BLaER1 treated with 17β-estradiol and CSF1 and Interleukin-3, amounts not matched to agents 10 nM and 100 nM (cell line): ENCODE results near the gene CDK11B.

Experiments
- H3K27ac ChIP-seq, 11 experiments: shearing (Covaris generic); formaldehyde crosslinking; 2 replicates each; pipeline ENCODE4 v1.8.1; 2022
- H3K27me3 ChIP-seq, 11 experiments: shearing (Covaris generic); formaldehyde crosslinking; 2 replicates each; pipeline ENCODE4 v1.8.1; 2022
- H3K36me3 ChIP-seq, 11 experiments: shearing (Covaris generic); formaldehyde crosslinking; 2 replicates each; pipeline ENCODE4 v1.8.1; 2022
- H3K4me1 ChIP-seq, 10 experiments: shearing (Covaris generic); formaldehyde crosslinking; 2 replicates each; pipeline ENCODE4 v1.8.1; 2022
- H3K4me2 ChIP-seq, 11 experiments: shearing (Covaris generic); formaldehyde crosslinking; 2 replicates each; pipeline ENCODE4 v1.8.1; 2022
- H3K4me3 ChIP-seq, 10 experiments: shearing (Covaris generic); formaldehyde crosslinking; 2 replicates each; pipeline ENCODE4 v1.8.1; 2022
- H3K9ac ChIP-seq, 11 experiments: shearing (Covaris generic); formaldehyde crosslinking; 2 replicates each; pipeline ENCODE4 v1.8.1; 2022
- H3K9me3 ChIP-seq, 11 experiments: shearing (Covaris generic); formaldehyde crosslinking; replicated peaks in 1 of 11; 2 replicates each; pipeline ENCODE4 v1.8.1; 2022
- H4K20me1 ChIP-seq, 11 experiments: shearing (Covaris generic); formaldehyde crosslinking; 2 replicates each; pipeline ENCODE4 v1.8.1; 2022
- Cebpa-rat ChIP-seq, 11 experiments: shearing (Covaris generic); IDR thresholded peaks; 2 replicates each; pipeline ENCODE4 v1.8.1; 2022

Gene CDK11B

DNA sequence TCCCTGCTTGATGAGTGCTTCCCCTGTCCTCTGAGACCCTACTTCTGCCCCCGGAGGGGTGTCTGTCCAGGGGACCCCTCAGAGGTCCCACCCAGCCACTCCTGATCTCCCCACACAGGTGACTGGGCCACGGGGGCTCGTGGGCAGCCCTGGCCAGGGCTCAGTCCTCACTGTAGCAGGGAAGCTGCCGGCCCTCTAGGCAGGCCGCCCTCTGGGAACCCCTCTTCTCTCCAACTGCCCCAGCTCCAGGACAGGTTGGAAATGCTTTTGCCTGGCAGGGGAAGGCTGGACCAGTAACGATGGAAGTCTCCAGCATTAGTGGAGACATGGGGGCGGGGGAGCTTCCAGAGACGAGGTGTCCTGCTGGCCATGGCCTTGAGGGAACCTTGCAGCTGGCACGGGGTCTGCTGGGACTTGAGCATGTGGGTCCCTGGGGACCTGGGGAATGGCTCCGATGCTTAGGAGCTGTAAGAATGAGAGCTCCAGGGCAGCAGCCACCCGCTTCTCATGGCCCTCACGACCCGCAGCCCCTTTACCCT, 55.8 kb downstream of the CDK11B start:
- peaks cover 29 to 52% (median 41%) of the 10 kb centered on the region in 11 experiments for H3K27me3 ChIP-seq
- peak overlapping the region; percentile 6 to 85 (median 62); a peak in 20 of 22 replicates for H3K4me2 ChIP-seq
- peaks cover 0 to 29% (median 9%) of the 10 kb centered on the region in 11 experiments; a peak in 10 of 22 replicates for H4K20me1 ChIP-seq
- no peak for TF ChIP-seq Cebpa-rat (IDR thresholded peaks at IDR 0.05)
- no peak overlapping the region for H3K4me3 ChIP-seq
- H3K9ac ChIP-seq: peak overlapping the region in 5 of 11 experiments; percentile 10 to 58 (median 31); a peak in 4 of 22 replicates
- H3K9me3 ChIP-seq: no peaks in the 10 kb centered on the region
- H3K27ac ChIP-seq: no peak overlapping the region
- peaks cover 49 to 80% (median 73%) of the 10 kb centered on the region in 10 experiments for H3K4me1 ChIP-seq
- H3K36me3 ChIP-seq: no peaks in the 10 kb centered on the region

DNA sequence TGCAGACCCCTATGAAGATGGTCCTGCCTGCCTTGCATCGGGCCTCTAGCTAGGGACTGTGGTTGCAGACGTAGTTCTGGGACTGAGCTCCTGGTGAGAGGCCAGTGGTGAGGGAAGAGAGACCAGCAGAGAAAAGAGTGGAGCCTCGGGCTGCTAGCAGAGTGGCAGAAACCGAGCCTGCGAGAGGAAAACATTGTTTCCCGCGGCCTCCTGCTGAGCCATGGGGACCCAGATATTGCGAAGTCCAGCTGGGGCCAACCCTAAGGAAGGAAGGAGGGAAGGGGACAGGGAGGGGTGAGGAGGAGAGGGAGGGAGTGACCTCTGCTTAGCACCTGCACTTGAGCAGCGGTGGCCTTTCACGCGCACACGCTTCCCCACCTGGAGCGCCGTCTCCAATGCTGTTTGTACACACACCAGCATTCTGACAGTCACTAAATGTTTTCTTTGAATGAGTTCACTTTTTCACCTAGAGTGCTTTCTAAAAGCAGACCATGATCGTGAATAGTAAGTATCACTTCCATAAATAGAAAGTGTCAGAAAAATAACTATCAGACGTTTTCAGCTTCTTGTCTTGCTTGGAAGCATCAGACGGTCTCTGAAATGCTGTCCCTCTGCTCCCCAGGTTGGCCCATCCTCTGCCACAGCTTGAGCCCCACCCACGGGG, 56.4 kb downstream of the CDK11B start:
- Histone ChIP-seq H3K36me3 (no peaks in the 10 kb centered on the region), H3K9ac (peak overlapping the region in 3 of 11 experiments; percentile 10 to 58 (median 27); a peak in 2 of 22 replicates), H3K4me3 (no peak overlapping the region), H3K27me3 (peaks cover 32 to 57% (median 46%) of the 10 kb centered on the region in 11 experiments), H3K4me2 (peak overlapping the region; percentile 26 to 85 (median 62); a peak in 21 of 22 replicates), H3K4me1 (peaks cover 52 to 83% (median 76%) of the 10 kb centered on the region in 10 experiments), H3K9me3 (no peaks in the 10 kb centered on the region), H4K20me1 (peaks cover 0 to 31% (median 9%) of the 10 kb centered on the region in 11 experiments; a peak in 10 of 22 replicates), H3K27ac (no peak overlapping the region)
- no peak for TF ChIP-seq Cebpa-rat (IDR thresholded peaks at IDR 0.05)

DNA sequence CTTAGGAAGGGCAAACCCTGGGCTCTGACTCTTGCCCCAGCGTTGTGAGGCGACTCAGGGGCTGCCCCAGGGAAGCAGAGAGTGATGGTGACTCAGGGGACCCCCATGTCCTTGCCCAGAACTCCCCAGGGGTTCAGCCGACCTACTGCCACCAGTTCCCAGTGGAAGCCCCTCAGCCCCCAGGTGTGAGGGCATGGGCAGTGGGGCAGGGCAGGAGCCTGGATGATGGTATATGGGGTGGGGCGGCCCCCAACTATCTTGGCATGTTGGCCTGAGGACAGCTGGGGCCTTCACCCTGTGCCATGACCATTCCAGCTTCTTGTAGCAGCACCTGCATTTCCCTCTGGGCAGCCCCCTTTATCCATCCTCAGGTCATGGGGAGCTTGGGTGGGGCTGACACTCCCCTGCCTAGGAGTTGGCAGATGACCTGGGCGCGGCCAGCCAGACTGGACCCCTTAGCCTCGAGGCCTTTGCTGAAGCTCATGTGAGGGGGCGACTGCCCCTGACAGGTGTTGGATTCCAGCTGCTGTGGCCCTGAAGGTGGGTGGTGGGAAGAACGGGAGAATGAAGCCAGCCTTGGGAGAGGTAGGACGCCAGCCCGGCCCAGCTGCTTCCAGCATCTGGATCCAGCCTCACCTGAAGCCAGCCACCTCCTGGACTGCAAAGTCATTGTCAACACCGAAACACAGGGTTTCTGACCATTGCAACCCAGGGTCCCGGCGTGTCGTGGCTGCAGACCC, 57.1 kb downstream of the CDK11B start:
- no peak overlapping the region for H3K9ac ChIP-seq

DNA sequence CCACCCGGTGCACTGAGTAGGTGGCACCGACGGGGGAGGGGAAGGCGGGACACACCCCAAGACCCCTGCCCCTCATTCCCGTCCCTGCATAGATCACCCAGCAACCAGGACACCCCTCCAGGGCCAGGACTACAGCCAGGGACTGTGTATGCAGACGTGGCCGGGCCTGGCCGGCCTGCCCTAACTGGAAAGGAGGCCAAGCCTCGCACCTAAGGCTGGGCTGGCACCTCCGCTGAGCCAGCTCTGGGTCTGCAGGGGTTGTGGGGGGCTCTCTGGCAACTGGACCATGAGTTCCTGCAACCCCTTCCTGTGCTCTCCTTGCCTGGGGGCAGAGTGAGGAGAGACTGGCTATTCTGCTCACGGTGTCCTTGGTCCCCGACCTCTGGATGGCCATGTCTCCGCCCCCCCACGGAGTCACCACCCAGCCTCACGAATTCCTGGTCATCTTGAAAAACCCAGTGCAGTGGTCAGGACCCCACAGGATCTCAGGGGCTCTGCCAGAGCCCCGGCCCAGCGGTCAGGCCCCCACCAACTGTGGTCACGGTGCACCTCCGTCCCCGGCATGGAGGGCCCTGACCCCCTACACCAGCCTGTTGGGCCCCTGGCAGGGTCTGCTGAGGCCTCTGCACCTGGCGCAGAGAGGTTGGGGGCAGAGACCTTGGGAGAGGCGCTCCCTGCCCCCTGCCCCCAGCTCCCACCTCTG, 57.8 kb downstream of the CDK11B start:
- Histone ChIP-seq H3K9ac (no peak overlapping the region), H3K4me3 (peak overlapping the region in 3 of 10 experiments; percentile 20 to 64 (median 64); a peak in 2 of 20 replicates), H4K20me1 (peaks cover 0 to 31% (median 9%) of the 10 kb centered on the region in 11 experiments; a peak in 12 of 22 replicates), H3K4me2 (peak overlapping the region; percentile 58 to 90 (median 82); a peak in 19 of 22 replicates), H3K4me1 (peaks cover 41 to 79% (median 73%) of the 10 kb centered on the region in 10 experiments), H3K27me3 (peaks cover 39 to 68% (median 53%) of the 10 kb centered on the region in 11 experiments), H3K27ac (no peak overlapping the region), H3K9me3 (no peaks in the 10 kb centered on the region), H3K36me3 (no peaks in the 10 kb centered on the region)
- TF ChIP-seq Cebpa-rat (IDR thresholded peaks at IDR 0.05): no peak

More for the DNA sequence above, 57.1 kb downstream of the CDK11B start:
- peaks cover 47 to 82% (median 76%) of the 10 kb centered on the region in 10 experiments for H3K4me1 ChIP-seq
- H3K4me2 ChIP-seq: peak overlapping the region in 10 of 11 experiments; percentile 26 to 85 (median 62); a peak in 17 of 22 replicates
- TF ChIP-seq Cebpa-rat (IDR thresholded peaks at IDR 0.05): no peak
- H3K27ac ChIP-seq: no peak overlapping the region
- no peaks in the 10 kb centered on the region for H3K9me3 ChIP-seq
- peaks cover 36 to 60% (median 49%) of the 10 kb centered on the region in 11 experiments for H3K27me3 ChIP-seq
- H4K20me1 ChIP-seq: peaks cover 0 to 31% (median 9%) of the 10 kb centered on the region in 11 experiments; a peak in 12 of 22 replicates
- H3K36me3 ChIP-seq: no peaks in the 10 kb centered on the region
- H3K4me3 ChIP-seq: no peak overlapping the region

DNA sequence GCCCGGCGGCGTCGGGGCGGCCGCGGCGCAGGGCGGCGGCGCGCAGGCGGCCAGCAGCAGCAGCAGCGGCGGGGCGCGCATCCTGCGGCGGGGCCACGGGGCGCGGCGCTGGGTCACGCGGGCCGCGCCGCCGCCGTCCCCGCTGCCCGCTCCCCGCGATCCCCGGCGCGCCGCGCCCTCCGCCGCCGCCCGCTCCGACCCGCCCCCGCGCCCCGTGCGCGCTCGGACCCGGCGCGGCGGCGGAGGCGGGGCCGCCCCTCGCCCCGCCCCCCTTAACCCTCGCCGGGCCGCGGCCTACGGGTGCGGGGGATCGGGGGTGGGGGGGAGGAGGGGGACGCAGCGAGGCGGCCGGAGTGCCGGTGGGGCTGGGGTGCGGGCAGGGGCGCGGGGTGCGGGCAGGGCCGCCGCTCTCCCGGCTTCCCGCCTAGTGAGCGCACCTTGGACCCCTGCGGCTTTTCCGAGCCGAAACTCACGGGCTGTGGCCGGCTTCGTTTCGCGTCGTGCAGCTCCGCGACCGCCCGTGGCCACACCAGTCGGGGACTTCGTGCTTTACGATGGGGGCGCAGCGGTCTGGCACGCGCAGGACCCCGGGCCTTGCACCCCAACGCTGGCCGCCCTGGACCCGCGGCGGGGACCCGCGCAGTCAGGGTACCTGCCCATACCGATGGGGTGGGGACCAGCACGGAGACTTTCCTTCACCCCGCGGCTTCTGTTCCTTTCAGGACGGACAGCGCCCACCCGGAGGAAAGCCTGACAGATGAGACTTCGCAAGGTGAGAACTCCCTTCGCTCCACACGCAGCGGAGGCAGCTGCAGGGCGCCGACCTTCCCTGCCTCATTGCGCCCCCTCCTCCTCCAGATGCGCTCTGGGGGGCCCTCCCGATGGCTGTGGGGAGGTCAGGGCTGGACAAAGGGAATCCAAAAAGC, 58.6 kb downstream of the CDK11B start, which contains the start of gene FNDC10:
Gene FNDC10 (minus strand): TSS at position 201 of the 926 bp plus-strand sequence. CDS start 120 bp downstream, at position 81.
- TF ChIP-seq Cebpa-rat (IDR thresholded peaks at IDR 0.05): no peak
- H3K27me3 ChIP-seq: peaks cover 39 to 72% (median 53%) of the 10 kb centered on the region in 11 experiments
- H3K4me3 ChIP-seq: peak within 1 kb of the TSS; percentile 55 to 75 (median 61)

DNA sequence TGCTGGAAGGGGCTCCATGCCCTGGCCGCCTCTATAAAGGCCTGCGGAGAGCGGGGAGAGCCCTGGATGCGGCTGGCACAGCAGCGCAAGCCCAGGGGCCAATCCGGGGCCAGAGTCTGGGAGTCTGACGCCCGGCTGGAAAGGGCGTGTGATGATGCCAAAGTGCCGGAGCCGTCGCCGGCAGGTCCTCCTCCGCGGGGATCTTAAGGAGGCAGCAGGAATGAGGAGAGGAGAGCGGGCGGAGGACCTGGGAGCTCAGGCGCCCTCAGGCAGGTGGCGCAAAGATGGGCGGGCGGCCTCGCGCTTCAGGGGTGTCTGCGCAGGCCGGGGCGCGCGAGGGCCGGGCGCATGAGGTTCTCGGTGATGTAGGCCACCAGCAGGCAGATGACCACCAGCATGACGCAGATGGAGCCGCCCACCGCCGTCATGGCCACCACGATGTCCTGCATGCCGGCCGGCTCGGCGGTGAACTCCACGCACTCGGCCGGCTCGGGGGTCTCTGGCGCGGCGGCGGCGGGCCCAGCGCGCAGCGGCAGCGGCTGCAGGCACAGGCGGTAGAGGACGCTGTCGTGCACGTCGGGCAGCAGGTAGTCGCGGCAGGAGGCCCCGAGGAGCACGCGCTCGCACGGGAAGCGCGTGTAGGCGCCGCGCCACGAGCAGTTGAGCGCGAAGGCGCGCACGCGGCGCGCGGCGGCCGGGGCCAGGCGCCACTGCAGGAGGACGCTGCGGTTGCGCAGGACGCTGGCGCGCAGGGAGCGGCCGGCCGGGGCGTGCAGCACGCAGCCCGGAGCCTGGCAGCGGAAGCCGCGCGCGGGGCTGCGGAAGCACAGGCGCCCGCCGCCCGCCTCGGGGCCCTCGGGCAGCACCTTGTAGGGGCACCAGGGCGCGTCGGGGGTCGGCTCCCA, 59.5 kb downstream of the CDK11B start:
- Histone ChIP-seq H3K9me3 (no peaks in the 10 kb centered on the region), H3K4me3 (peak overlapping the region; percentile 55 to 75 (median 61)), H3K4me1 (peaks cover 41 to 72% (median 66%) of the 10 kb centered on the region in 10 experiments), H3K9ac (peak overlapping the region in 10 of 11 experiments; percentile 32 to 62 (median 52); a peak in 18 of 22 replicates), H3K27me3 (peaks cover 39 to 72% (median 53%) of the 10 kb centered on the region in 11 experiments), H3K27ac (no peak overlapping the region), H3K4me2 (peak overlapping the region; percentile 75 to 94 (median 90)), H4K20me1 (peaks cover 0 to 31% (median 9%) of the 10 kb centered on the region in 11 experiments; a peak in 12 of 22 replicates), H3K36me3 (no peaks in the 10 kb centered on the region)
- no peak for TF ChIP-seq Cebpa-rat (IDR thresholded peaks at IDR 0.05)

More for the DNA sequence above, 58.6 kb downstream of the CDK11B start, which contains the start of gene FNDC10:
- peak within 1 kb of the TSS in 10 of 11 experiments; percentile 32 to 62 (median 52); a peak in 18 of 22 replicates for H3K9ac ChIP-seq
- H3K27ac ChIP-seq: no peak within 1 kb of the TSS
- H4K20me1 ChIP-seq: peaks cover 0 to 31% (median 9%) of the 10 kb centered on the region in 11 experiments; a peak in 12 of 22 replicates
- no peaks in the 10 kb centered on the region for H3K9me3 ChIP-seq
- peaks cover 41 to 79% (median 73%) of the 10 kb centered on the region in 10 experiments for H3K4me1 ChIP-seq
- no peaks in the 10 kb centered on the region for H3K36me3 ChIP-seq
- peak within 1 kb of the TSS; percentile 82 to 94 (median 90) for H3K4me2 ChIP-seq

DNA sequence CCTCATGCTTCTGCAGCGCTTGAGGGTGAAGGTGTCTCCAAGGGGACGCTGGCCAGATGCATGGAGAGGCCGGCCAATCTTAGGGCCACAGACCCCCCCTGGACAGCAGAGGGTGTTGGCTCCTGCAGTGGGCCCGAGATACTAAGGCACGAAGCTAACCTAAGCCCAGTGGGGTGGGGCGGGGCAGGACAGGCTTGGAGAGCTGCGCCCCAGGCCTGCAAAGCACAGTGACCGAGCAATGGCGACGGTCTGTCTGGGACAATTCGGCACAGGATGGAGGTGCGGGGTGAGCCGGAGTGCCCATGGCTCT, 60.1 kb downstream of the CDK11B start:
- H3K4me3 ChIP-seq: no peak overlapping the region
- no peak overlapping the region for H3K9ac ChIP-seq
- peaks cover 0 to 31% (median 9%) of the 10 kb centered on the region in 11 experiments; a peak in 13 of 22 replicates for H4K20me1 ChIP-seq

More for the DNA sequence above, 60.1 kb downstream of the CDK11B start:
- H3K4me1 ChIP-seq: peaks cover 37 to 66% (median 60%) of the 10 kb centered on the region in 10 experiments
- H3K4me2 ChIP-seq: peak overlapping the region; percentile 81 to 94 (median 90); a peak in 20 of 22 replicates
- H3K36me3 ChIP-seq: no peaks in the 10 kb centered on the region
- H3K27me3 ChIP-seq: peaks cover 39 to 72% (median 53%) of the 10 kb centered on the region in 11 experiments
- no peak for TF ChIP-seq Cebpa-rat (IDR thresholded peaks at IDR 0.05)
- H3K27ac ChIP-seq: no peak overlapping the region
- no peaks in the 10 kb centered on the region for H3K9me3 ChIP-seq
